Activated T-cell treated with anti-CD3 and anti-CD28 coated beads, Interleukin-2, amount 50 U/mL, for 48 hours (primary cell): ENCODE results near the gene PCDHGB3.

Experiments used
- DNase-seq, 2 experiments: peaks; one replicate each; pipeline ENCODE4 v3.0.0-alpha.2; 2020

PCDHGB3 gene

GRCh38 chr5:141421489-141421855 is 51.4 kb downstream of the PCDHGB3 start:
- DNase-seq = no peak
